Measurements from ENCODE around the gene SLC20A1. TPM values are rescaled to one million over a fixed set of nuclear protein-coding genes. Genes with fewer than 3 reads are reported as not detected.
"Not testable (repeated sequence)": the region's sequence is repeated elsewhere in the genome, so short reads cannot be mapped to it uniquely, and the experiment has no call there.

The SLC20A1 gene
- total RNA-seq, 2 experiments from 2014 or later: 105 to 113 TPM

DNA sequence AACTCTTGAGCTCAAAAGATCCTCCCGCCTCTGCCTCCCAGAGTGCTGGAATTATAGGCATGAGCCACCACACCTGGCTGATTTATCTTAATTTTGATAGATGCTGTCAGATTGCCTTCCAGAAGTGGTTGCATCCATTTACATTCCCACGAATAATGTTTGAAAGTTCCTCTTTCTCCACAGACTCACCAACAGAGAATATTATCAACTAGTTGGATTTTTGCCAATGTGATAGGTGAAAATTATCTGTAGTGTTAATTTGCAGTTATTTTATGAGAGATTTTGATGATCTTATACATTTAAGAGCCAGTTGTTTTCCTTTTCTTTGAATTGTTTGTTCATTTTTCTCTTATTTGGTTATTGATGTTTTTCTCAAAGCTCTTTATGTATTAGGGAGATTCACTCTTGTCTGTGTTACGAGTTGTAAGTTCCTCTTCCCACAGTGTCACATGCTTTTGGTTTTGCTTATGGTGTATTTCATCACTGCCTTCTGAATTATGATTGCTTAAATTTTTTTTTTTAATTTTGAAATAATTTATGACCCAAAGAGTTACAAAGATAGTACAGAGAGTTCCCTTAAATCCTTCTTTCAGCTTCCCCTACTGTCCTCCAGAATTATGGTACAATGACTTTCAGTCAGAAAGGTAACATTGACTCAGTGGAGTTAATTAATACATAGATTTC, 54.4 kb downstream of the SLC20A1 start:
- no peak for ATAC-seq (ENCODE audit: low read depth)
- DNase-seq: no peak
- peaks cover 9% of the 10 kb centered on the region for H3K4me1 Mint-ChIP-seq
- peaks cover 52% of the 10 kb centered on the region for H3K27me3 Mint-ChIP-seq
- no peak overlapping the region for H3K27ac Mint-ChIP-seq
- peaks cover 2% of the 10 kb centered on the region for H3K36me3 Mint-ChIP-seq
- POLR2A ChIA-PET: no interaction called here
- no peak overlapping the region for H3K4me3 Mint-ChIP-seq
- H3K9me3 Mint-ChIP-seq: peaks cover 2% of the 10 kb centered on the region

DNA sequence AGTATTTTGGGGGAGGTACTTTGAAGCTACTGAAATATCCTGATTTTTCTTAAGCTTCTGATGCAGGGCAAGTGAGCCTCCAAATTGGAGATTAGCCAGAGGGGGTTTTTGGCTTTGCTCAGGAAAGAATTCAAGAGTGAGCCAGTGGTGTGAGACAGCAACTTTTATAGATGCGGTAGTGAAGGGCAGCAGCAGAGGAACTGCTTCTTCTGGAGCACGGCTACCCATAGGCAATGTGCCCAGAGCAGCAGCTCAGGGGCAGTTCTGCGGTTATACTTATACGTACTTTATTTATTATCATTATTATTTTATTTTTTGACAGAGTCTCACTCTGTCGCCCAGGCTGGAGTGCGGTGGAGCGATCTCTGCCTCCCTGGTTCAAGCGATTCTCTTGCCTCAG, 55.3 kb downstream of the SLC20A1 start:
- ATAC-seq (ENCODE audit: low read depth) (no peak), DNase-seq (no peak)
- H3K4me1 Mint-ChIP-seq: peaks cover 17% of the 10 kb centered on the region
- H3K9me3 Mint-ChIP-seq: peaks cover 2% of the 10 kb centered on the region
- peaks cover 2% of the 10 kb centered on the region for H3K36me3 Mint-ChIP-seq
- no peak overlapping the region for H3K27ac Mint-ChIP-seq
- peaks cover 52% of the 10 kb centered on the region for H3K27me3 Mint-ChIP-seq
- POLR2A ChIA-PET: no interaction called here
- no peak overlapping the region for H3K4me3 Mint-ChIP-seq

DNA sequence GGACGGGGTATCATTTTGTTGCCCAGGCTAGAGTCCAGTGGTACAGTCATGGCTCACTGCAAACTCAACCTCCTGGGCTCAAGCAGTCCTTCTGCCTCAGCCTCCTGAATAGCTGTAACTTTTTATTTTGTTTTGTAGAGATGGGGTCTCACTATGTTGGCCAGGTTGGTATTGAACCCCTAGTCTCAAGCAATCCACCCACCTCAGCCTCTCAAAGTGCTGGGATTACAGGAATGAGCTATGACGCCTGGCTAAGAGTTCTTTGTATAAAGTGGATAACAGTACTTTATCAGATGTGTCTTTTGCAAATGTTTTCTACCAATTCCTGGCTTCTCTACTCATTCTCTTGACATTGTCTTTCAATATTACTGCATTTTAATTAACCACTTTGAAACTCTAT, 57.9 kb downstream of the SLC20A1 start:
- POLR2A ChIA-PET: no interaction called here
- Mint-ChIP-seq H3K9me3 (peaks cover 2% of the 10 kb centered on the region), H3K27ac (no peak overlapping the region), H3K4me1 (peaks cover 37% of the 10 kb centered on the region), H3K27me3 (peaks cover 57% of the 10 kb centered on the region), H3K4me3 (no peak overlapping the region), H3K36me3 (peaks cover 2% of the 10 kb centered on the region)
- no peak for DNase-seq
- no peak for ATAC-seq (ENCODE audit: low read depth)

DNA sequence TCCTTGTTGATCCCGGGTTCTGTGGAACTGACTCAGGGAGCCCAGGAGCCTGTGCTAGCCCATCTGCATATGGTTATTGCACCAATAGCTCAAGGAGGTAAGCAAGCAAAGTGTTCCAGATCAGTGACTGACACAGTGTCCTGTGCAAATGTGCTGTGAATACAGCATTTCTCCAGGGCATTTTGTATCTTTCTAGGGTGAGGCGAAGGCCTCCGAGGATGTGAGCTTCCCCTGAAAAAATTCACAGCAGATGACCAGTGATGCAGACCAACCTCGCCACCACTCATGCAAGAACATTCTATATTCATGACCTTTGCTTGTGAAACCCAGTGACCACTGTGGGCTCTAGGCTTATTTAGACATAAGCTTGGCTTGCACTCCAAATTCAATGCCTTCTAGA, 59.8 kb downstream of the SLC20A1 start:
- Mint-ChIP-seq H3K9me3 (peaks cover 2% of the 10 kb centered on the region), H3K27ac (no peak overlapping the region), H3K36me3 (peaks cover 2% of the 10 kb centered on the region), H3K4me1 (peaks cover 34% of the 10 kb centered on the region), H3K27me3 (peaks cover 49% of the 10 kb centered on the region), H3K4me3 (no peak overlapping the region)
- POLR2A ChIA-PET: interaction anchor here (1.2 to 3.1 kb wide), 4 partner anchors 13 to 74 kb away, joined by 3 to 18 read pairs (median 4); no protein-coding TSS in a partner anchor
- ATAC-seq (ENCODE audit: low read depth) (no peak), DNase-seq (no peak)

DNA sequence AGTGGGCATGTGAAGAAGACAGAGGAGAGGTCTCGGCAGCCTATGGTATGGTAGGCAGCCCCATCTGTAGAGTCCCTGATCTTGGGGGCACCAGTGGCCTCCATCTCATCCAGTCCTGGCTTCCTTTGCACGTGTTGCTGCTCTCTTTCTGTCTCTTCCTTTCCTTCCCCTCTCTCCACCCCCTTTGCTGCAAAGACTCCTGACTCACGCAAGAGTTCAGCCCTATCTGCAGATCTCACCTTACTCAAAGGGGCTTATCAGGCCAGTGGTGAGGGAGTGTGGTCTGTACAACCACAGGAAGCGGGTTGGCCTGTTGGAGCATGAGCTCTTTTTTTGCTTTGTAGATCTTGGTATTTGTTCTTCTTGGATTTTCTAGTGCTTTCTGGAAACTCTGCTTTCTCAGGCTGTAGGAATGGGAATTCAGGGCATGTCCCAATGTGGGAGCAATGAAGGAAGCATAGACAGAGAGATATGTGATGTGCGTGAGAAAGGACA, 60.5 kb downstream of the SLC20A1 start:
- POLR2A ChIA-PET: interaction anchor here (1.0 to 3.1 kb wide), 7 partner anchors 14 to 76 kb away, joined by 3 to 18 read pairs (median 4); no protein-coding TSS in a partner anchor
- Mint-ChIP-seq H3K36me3 (peaks cover 2% of the 10 kb centered on the region), H3K27ac (peak overlapping the region; percentile 2), H3K9me3 (peaks cover 2% of the 10 kb centered on the region), H3K4me3 (peak overlapping the region; percentile 69), H3K27me3 (peaks cover 50% of the 10 kb centered on the region), H3K4me1 (peaks cover 37% of the 10 kb centered on the region)
- DNase-seq: peak; percentile 82
- ATAC-seq (ENCODE audit: low read depth): peak; percentile 98

DNA sequence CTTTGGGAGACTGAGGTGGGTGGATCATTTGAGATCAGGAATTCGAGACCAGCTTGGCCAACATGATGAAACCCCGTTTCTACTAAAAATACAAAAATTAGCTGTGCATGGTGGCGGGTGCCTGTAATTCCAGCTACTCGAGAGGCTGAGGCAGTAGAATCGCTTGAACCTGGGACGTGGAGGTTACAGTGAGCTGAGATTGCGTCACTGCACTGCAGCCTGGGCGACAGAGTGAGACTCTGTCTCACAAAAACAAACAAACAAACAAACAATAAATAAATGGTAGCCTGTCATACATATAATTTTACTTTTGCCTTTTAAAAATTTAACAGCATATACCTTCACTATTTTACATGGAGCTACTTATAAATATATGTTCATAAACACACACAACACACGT, 61.2 kb downstream of the SLC20A1 start:
- not testable (repeated sequence) for H3K27ac Mint-ChIP-seq; H3K9me3 Mint-ChIP-seq; H3K36me3 Mint-ChIP-seq; H3K4me3 Mint-ChIP-seq; DNase-seq; ATAC-seq (ENCODE audit: low read depth)
- POLR2A ChIA-PET: interaction anchor here (0.6 to 3.1 kb wide), 8 partner anchors 14 to 76 kb away, joined by 3 to 18 read pairs (median 4); no protein-coding TSS in a partner anchor
- H3K27me3 Mint-ChIP-seq: peaks cover 45% of the 10 kb centered on the region
- H3K4me1 Mint-ChIP-seq: peaks cover 36% of the 10 kb centered on the region

DNA sequence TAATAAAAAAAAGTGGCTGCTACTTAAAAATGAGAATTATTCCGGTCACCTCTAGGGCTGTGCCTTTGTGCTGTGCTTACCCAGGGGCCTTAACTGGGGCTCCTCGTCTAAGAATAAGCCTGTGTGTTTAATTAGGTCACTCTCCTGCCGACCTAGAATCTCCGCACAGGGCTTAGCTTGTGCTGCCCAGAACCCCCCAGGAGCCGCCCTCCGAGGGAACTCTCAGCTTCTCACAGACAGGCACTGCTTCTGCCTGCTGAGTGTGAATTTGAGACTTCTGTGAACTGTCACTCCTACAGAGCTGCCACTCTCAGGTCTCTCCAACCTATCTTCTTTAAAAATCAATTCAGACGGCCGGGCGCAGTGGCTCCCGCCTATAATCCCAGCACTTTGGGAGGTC, 63.2 kb downstream of the SLC20A1 start:
- no peak for DNase-seq
- Mint-ChIP-seq H3K4me3 (no peak overlapping the region), H3K4me1 (peaks cover 35% of the 10 kb centered on the region), H3K27ac (no peak overlapping the region), H3K36me3 (peaks cover 2% of the 10 kb centered on the region), H3K9me3 (peaks cover 2% of the 10 kb centered on the region), H3K27me3 (peaks cover 46% of the 10 kb centered on the region)
- POLR2A ChIA-PET: no interaction called here
- no peak for ATAC-seq (ENCODE audit: low read depth)

DNA sequence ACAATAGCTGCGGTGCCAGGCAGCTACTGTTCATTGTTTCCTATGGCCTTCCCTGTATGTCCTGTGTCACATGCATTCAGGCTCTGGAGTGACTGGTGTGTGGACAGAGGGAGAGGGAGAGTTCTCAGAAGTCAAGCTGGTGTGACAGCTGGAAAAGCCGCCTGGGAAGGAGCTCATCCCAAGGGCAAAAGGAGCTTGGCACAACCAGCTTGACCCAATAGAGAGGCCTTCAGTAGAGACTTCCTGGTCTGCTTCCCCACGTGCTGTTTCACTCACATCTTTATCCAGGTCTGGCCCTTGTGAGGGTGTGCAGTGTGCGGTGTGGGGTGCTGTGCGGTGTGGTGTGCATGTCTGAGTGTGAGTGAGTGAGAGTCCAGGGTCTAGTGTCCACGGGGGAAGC, 64.0 kb downstream of the SLC20A1 start:
- H3K27me3 Mint-ChIP-seq: peaks cover 43% of the 10 kb centered on the region
- POLR2A ChIA-PET: no interaction called here
- H3K4me3 Mint-ChIP-seq: no peak overlapping the region
- no peak for ATAC-seq (ENCODE audit: low read depth)
- H3K9me3 Mint-ChIP-seq: peaks cover under 1% of the 10 kb centered on the region
- DNase-seq: no peak
- no peak overlapping the region for H3K27ac Mint-ChIP-seq
- peaks cover under 1% of the 10 kb centered on the region for H3K36me3 Mint-ChIP-seq
- H3K4me1 Mint-ChIP-seq: peaks cover 34% of the 10 kb centered on the region

DNA sequence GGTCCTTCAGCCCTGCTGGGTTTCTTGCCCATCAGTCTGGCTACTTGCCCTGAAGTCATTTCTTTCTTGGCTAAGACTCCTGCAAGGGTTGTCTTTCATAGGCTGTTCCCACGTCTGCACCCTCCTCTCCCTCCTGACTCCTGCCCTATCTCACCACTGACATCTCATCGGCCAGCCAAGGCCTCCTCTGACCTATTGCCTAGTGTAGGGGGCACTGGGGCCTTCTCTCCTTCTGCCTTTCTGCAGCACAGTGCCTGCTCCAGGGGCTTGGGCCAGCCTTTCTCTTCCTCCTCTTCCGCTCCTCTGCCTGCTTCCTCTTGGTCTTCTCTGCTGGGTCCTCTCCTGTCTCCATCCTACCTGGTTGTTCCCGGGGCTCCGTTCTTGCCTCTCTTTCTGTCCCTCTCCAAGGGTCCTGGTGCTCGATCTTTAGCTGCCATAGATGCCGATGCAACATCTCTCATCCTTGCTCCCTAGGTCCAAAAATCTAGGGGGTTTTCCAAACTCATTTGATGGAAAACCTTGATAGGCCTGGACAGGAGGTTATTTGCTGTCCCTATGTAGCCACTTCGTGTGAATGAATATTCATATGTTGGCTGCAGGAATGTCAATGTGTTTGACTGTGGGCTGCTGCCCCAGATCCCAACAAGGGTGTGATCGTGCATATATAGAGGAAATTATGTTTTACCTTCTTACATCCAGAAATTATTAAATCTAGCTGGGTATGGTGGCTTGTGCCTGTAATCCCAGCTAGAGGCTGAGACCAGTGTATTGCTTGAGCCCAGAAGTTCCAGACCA, 65.4 kb downstream of the SLC20A1 start:
- H3K36me3 Mint-ChIP-seq: no peaks in the 10 kb centered on the region
- H3K9me3 Mint-ChIP-seq: peaks cover 1% of the 10 kb centered on the region
- peaks cover 45% of the 10 kb centered on the region for H3K27me3 Mint-ChIP-seq
- POLR2A ChIA-PET: no interaction called here
- DNase-seq: no peak
- no peak overlapping the region for H3K27ac Mint-ChIP-seq
- H3K4me3 Mint-ChIP-seq: no peak overlapping the region
- H3K4me1 Mint-ChIP-seq: peaks cover 24% of the 10 kb centered on the region
- no peak for ATAC-seq (ENCODE audit: low read depth)

DNA sequence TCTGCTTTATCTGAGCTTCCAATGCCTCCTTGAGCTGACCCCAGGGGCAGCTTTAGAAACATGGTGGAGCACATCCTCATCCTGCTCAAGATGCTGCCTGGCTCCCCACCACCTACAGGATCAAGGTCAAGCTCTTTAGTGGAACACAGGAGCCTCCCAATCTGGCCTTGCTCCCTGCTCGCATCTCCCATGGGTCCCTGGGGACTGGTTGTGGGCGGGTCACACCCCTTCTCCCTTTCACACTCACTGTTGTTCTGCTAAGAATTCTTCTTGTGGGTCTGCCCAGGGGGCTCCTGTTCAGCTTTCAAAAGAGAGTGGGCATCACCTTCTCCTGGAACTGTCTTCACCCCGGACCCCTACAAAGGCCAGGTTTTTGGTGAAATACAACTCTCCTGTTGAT, 66.7 kb downstream of the SLC20A1 start:
- no peak for ATAC-seq (ENCODE audit: low read depth)
- no peak for DNase-seq
- Mint-ChIP-seq H3K9me3 (peaks cover 1% of the 10 kb centered on the region), H3K4me3 (no peak overlapping the region), H3K4me1 (peaks cover 14% of the 10 kb centered on the region), H3K36me3 (no peaks in the 10 kb centered on the region), H3K27me3 (peaks cover 45% of the 10 kb centered on the region), H3K27ac (no peak overlapping the region)
- POLR2A ChIA-PET: interaction anchor here (0.6 kb wide), 1 partner anchor 22 kb away, joined by 3 read pairs; no protein-coding TSS in a partner anchor

DNA sequence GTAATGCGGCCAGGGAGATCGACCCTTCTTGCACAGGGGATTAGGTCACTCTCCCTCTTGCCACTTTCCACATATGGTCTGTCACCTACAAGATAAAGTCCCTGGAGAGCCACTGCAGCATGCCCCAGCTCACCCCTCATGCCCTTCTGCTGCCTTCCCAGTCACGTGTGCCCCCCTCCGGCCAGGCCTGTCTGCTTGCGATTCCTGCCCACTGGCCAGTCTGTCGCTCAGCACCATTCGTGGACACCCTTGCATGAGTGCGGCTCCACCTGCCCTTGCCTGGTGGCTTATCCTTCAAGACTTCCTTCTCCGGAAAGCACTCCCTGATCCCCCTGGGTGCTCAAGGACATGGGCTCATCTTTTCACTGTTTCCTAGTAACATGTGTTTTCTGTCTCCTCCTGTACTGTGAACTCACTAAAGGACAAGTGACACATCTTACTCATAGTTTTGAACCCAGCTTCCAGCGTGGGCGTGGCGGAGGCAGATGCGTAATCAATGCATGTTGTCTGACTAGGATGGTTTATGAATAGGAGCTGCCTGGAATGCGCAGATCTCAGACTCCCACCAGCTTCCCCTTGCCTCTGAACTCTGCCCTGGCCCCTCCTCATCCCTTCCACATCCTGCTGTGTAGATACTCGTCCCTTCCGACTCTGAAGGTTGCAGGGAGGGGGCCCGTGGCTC, 67.3 kb downstream of the SLC20A1 start:
- H3K27me3 Mint-ChIP-seq: peaks cover 40% of the 10 kb centered on the region
- no peak overlapping the region for H3K4me3 Mint-ChIP-seq
- no peak overlapping the region for H3K27ac Mint-ChIP-seq
- peaks cover 1% of the 10 kb centered on the region for H3K9me3 Mint-ChIP-seq
- peaks cover 8% of the 10 kb centered on the region for H3K4me1 Mint-ChIP-seq
- POLR2A ChIA-PET: no interaction called here
- ATAC-seq (ENCODE audit: low read depth): no peak
- no peaks in the 10 kb centered on the region for H3K36me3 Mint-ChIP-seq
- no peak for DNase-seq

Measured in activated naive CD8-positive, alpha-beta T cell treated with anti-CD3 and anti-CD28 coated beads, Interleukin-2, amount 10 ng/mL, durations not matched to agents 7 days and 5 days (primary cell).